B cell (primary cell): ENCODE data around the gene ZSWIM2. TPM values are rescaled to one million over a fixed set of nuclear protein-coding genes. Genes with fewer than 3 reads are reported as not detected.

Experiments used
- ATAC-seq: fragments of 200-7000 bp; cut with Tn5 transposase; one replicate; pipeline ENCODE4 v1.10.0; 2021; ENCODE audit warnings: low read depth, mild to moderate bottlenecking, moderate number of reproducible peaks, moderate library complexity
- CTCF ChIA-PET: fragments of 350-600 bp; sonication (Branson Sonifier 250); formaldehyde crosslinking; loops from one replicate; lab custom pipeline; 2021; ENCODE audit warnings: antibody characterized with exemption, inconsistent platforms; lab: Charles Lee
- POLR2A ChIA-PET: fragments of 350-600 bp; sonication (Branson Sonifier 250); formaldehyde crosslinking; loops from one replicate; lab custom pipeline; 2021; ENCODE audit warnings: antibody characterized with exemption; lab: Charles Lee
- DNase-seq: peaks from one replicate; pipeline ENCODE4 v3.0.0; 2013
- H2AFZ ChIP-seq: 2 replicates; pipeline ENCODE4 v1.6.1; 2012; ENCODE audit warnings: mild to moderate bottlenecking, low read depth, low read length; ENCODE audit not compliant: insufficient read depth, poor library complexity, severe bottlenecking
- H3K27ac ChIP-seq, 2 donors: 1 replicate in 1 of 2; 2 replicates in 1 of 2; pipeline ENCODE4 v1.5.1; 2012 to 2013; ENCODE audit warnings: low read length in 2 of 2, mild to moderate bottlenecking in 2 of 2, moderate library complexity in 1 of 2
- H3K27me3 ChIP-seq, 4 experiments: fragments of 200-600 bp in 1 of 4; sonication (generic) in 1 of 4; replicated peaks in 1 of 4; 1 replicate in 2 of 4; 2 replicates in 2 of 4; pipeline versions ENCODE4 v1.6.1 to v1.7.0; 2013 to 2016; ENCODE audit warnings: low read length in 3 of 4, mild to moderate bottlenecking in 2 of 4, mixed read lengths in 1 of 4, moderate library complexity in 1 of 4; ENCODE audit not compliant: insufficient read depth in 4 of 4, control insufficient read depth in 3 of 4; ENCODE audit errors: control extremely low read depth in 1 of 4
- H3K36me3 ChIP-seq, 2 experiments: replicated peaks in 1 of 2; 1 replicate in 1 of 2; 2 replicates in 1 of 2; pipeline versions ENCODE4 v1.6.1 to v1.7.1; 2013; ENCODE audit warnings: low read length in 1 of 2; ENCODE audit not compliant: insufficient read depth in 2 of 2, control insufficient read depth in 1 of 2; ENCODE audit errors: control extremely low read depth in 1 of 2, extremely low read depth in 1 of 2
- H3K4me1 ChIP-seq, 2 donors: fragments of 200-600 bp in 1 of 2; sonication (generic) in 1 of 2; 1 replicate in 1 of 2; 2 replicates in 1 of 2; pipeline versions ENCODE4 v1.5.1 to v1.6.1; 2013 to 2017; ENCODE audit warnings: low read length in 2 of 2; ENCODE audit not compliant: control insufficient read depth in 2 of 2, insufficient read depth in 2 of 2
- H3K4me2 ChIP-seq: replicated peaks from 2 replicates; pipeline ENCODE3; 2012; ENCODE audit warnings: mild to moderate bottlenecking, low read depth, low read length; ENCODE audit not compliant: poor library complexity, severe bottlenecking
- H3K4me3 ChIP-seq, 5 experiments: fragments of 200-600 bp in 1 of 5; sonication (generic) in 1 of 5; 1 replicate in 3 of 5; 2 replicates in 2 of 5; pipeline versions ENCODE4 v1.5.1 to v1.7.0; 2011 to 2016; ENCODE audit warnings: low read length in 4 of 5, mild to moderate bottlenecking in 4 of 5, low read depth in 2 of 5, control low read depth in 1 of 5, moderate library complexity in 1 of 5; ENCODE audit not compliant: insufficient read depth in 1 of 5; ENCODE audit errors: control extremely low read depth in 1 of 5, extremely low read depth in 1 of 5
- H3K79me2 ChIP-seq: fragments of 200-600 bp; sonication (generic); one replicate; pipeline ENCODE4 v1.6.0; 2016; ENCODE audit warnings: low read length; ENCODE audit not compliant: control insufficient read depth, insufficient read depth
- H3K9ac ChIP-seq: fragments of 200-600 bp; sonication (generic); 2 replicates; pipeline ENCODE4 v1.6.1; 2017; ENCODE audit warnings: mild to moderate bottlenecking, low read length, moderate library complexity
- H3K9me3 ChIP-seq, 3 donors: one replicate each; pipeline versions ENCODE4 v1.6.1 to v1.7.1; 2013; ENCODE audit warnings: low read length in 2 of 3; ENCODE audit not compliant: control insufficient read depth in 2 of 3, insufficient read depth in 1 of 3; ENCODE audit errors: control extremely low read depth in 1 of 3
- H4K20me1 ChIP-seq: 2 replicates; pipeline ENCODE4 v1.6.0; 2012; ENCODE audit warnings: mild to moderate bottlenecking, low read length; ENCODE audit not compliant: insufficient read depth, control insufficient read depth, poor library complexity, severe bottlenecking
- H3K27ac Mint-ChIP-seq: one replicate; pipeline ENCODE4 v1.8.0; 2021; ENCODE audit warnings: mixed read lengths
- H3K27me3 Mint-ChIP-seq: one replicate; pipeline ENCODE4 v1.8.0; 2021; ENCODE audit warnings: mixed read lengths
- H3K4me1 Mint-ChIP-seq: one replicate; pipeline ENCODE4 v1.8.0; 2021; ENCODE audit warnings: mixed read lengths
- H3K4me3 Mint-ChIP-seq: one replicate; pipeline ENCODE4 v1.8.0; 2021; ENCODE audit warnings: mixed read lengths
- H3K9me3 Mint-ChIP-seq: one replicate; pipeline ENCODE4 v1.8.0; 2022; ENCODE audit warnings: mixed read lengths; ENCODE audit not compliant: insufficient read depth
- EZH2 ChIP-seq: IDR thresholded peaks from 2 replicates; pipeline ENCODE4 v1.6.1; 2012; ENCODE audit warnings: borderline replicate concordance, low read depth, mild to moderate bottlenecking, moderate library complexity, low read length; ENCODE audit not compliant: insufficient read depth, poor library complexity, severe bottlenecking
- WGBS: methylation state at CpG from one replicate; pipeline ENCODE4 v1.1.5; 2013; ENCODE audit warnings: missing lambda C conversion rate; ENCODE audit not compliant: insufficient coverage; 5-methylcytosine and 5-hydroxymethylcytosine counted together
- intact Hi-C: fragments of 100-400 bp; cut with micrococcal nuclease; formaldehyde crosslinking; loops from one replicate; pipeline ENCODE4 v1.10.0; 2022
- polyA plus RNA-seq: library from polyadenylated mRNA; depleted of rRNA; stranded (reverse); fragments of >200 nt; gene quantifications from 2 replicates; pipeline ENCODE4 v1.2.3, GENCODE V29; 2012
- total RNA-seq, 2 donors: library from RNA; stranded (reverse); fragments of 120-200 nt in 1 of 2; gene quantifications; 1 replicate in 1 of 2; 2 replicates in 1 of 2; pipeline versions ENCODE4 v1.2.3 to v1.2.4, GENCODE V29; 2013 to 2022
- TF ChIP-seq, protein P1 (sequence below): fragments of 200-600 bp; IDR thresholded peaks from one replicate; pipeline ENCODE4 v1.8.0; 2022; ENCODE audit warnings: antibody characterized with exemption, mild to moderate bottlenecking

The ZSWIM2 gene
- total and polyA plus RNA-seq, 2 donors (not counting 1 experiment from before 2014, with no cell fraction given) = not detected

- ChIA-PET POLR2A (no interaction called here), CTCF (no interaction called here)
- intact Hi-C loops = no loop called here
- DNase-seq (no peak), ATAC-seq (no peak)
- no peaks in the 10 kb centered on the region for H3K36me3 ChIP-seq
- H3K4me3 ChIP-seq = no peak overlapping the region
- no peak overlapping the region for H3K27ac ChIP-seq
- H3K4me1 Mint-ChIP-seq = no peaks in the 10 kb centered on the region
- no peaks in the 10 kb centered on the region for H3K9me3 ChIP-seq
- H3K27ac Mint-ChIP-seq = no peak overlapping the region
- no peaks in the 10 kb centered on the region for H3K27me3 ChIP-seq
- H3K27me3 Mint-ChIP-seq = no peaks in the 10 kb centered on the region
- no peak overlapping the region for H3K4me2 ChIP-seq
- 75% methylated on average over 1 of the region's 1 CpG for WGBS
- no peaks in the 10 kb centered on the region for H3K4me1 ChIP-seq
- H3K9ac ChIP-seq = no peak overlapping the region
- H4K20me1 ChIP-seq = no peaks in the 10 kb centered on the region
- peaks cover 2% of the 10 kb centered on the region for H3K9me3 Mint-ChIP-seq
- TF ChIP-seq, protein P1, sequence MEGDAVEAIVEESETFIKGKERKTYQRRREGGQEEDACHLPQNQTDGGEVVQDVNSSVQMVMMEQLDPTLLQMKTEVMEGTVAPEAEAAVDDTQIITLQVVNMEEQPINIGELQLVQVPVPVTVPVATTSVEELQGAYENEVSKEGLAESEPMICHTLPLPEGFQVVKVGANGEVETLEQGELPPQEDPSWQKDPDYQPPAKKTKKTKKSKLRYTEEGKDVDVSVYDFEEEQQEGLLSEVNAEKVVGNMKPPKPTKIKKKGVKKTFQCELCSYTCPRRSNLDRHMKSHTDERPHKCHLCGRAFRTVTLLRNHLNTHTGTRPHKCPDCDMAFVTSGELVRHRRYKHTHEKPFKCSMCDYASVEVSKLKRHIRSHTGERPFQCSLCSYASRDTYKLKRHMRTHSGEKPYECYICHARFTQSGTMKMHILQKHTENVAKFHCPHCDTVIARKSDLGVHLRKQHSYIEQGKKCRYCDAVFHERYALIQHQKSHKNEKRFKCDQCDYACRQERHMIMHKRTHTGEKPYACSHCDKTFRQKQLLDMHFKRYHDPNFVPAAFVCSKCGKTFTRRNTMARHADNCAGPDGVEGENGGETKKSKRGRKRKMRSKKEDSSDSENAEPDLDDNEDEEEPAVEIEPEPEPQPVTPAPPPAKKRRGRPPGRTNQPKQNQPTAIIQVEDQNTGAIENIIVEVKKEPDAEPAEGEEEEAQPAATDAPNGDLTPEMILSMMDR = no peak
- TF ChIP-seq EZH2 = no peak
- H3K79me2 ChIP-seq = no peaks in the 10 kb centered on the region
- H3K4me3 Mint-ChIP-seq = no peak overlapping the region
- H2AFZ ChIP-seq = no peak overlapping the region
Measured at GRCh38 chr2:186835628-186836027, 13.3 kb downstream of the ZSWIM2 start.

DNA sequence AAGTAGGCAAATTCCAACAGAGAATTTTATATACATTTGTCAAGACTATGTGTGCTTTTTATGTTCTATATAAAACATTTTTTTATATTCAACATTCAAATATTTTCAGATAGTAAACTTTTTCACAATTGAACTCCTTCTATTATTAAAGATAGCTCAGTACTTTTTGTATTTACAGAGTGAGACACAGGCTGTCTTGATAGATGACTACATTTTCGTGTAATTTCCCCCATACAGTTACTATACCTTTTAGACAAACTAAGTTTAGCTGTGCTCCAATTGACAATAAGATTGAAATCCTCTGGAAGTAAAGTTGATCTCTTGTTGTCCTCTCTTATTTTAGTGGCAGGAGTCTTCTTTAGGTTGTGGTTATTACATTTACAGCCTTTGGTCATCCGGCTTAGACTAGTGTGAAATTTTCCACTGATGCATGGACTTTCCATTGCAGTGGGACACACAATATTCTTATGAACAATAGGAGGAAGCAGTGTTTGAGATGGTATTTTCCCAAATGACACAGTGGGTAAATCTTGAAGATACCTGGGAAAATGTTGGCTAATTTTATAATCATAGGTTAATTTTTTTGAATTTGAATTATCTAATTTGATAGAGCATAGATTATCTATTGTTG is 21.0 kb downstream of the ZSWIM2 start:
- WGBS = no CpG with 5 or more reads among the region's 2 CpGs
- Mint-ChIP-seq H3K27me3 (no peaks in the 10 kb centered on the region), H3K4me3 (no peak overlapping the region), H3K9me3 (no peaks in the 10 kb centered on the region), H3K4me1 (no peaks in the 10 kb centered on the region), H3K27ac (no peak overlapping the region)
- CTCF ChIA-PET = no interaction called here
- Histone ChIP-seq H3K4me3 (no peak overlapping the region), H3K4me1 (no peaks in the 10 kb centered on the region), H3K79me2 (no peaks in the 10 kb centered on the region), H3K27me3 (no peaks in the 10 kb centered on the region), H3K9me3 (no peaks in the 10 kb centered on the region), H4K20me1 (no peaks in the 10 kb centered on the region), H3K27ac (no peak overlapping the region), H3K9ac (no peak overlapping the region), H2AFZ (no peak overlapping the region), H3K4me2 (no peak overlapping the region), H3K36me3 (no peaks in the 10 kb centered on the region)
- POLR2A ChIA-PET = no interaction called here
- ATAC-seq (no peak), DNase-seq (no peak)
- TF ChIP-seq EZH2 = no peak
- TF ChIP-seq, protein P1 = no peak
- intact Hi-C loops = no loop called here
